Inflammatory macrophage (primary cell): ENCODE results near the gene SBF1.
"Not testable (repeated sequence)": the region's sequence is repeated elsewhere in the genome, so short reads cannot be mapped to it uniquely, and the experiment has no call there.

Experiments
- DNase-seq, 2 donors: peaks; one replicate each; pipeline ENCODE4 v3.0.0-alpha.2; 2020 to 2022
- total RNA-seq, 18 experiments: gene quantifications; one replicate each; lab custom pipeline; 2026; ENCODE audit warnings: mixed read lengths in 6 of 18, inconsistent platforms in 2 of 18; lab: John Stamatoyannopoulos, UW

The SBF1 gene
- 58.4 to 190 (median 109) reads per million in 18 experiments for total RNA-seq

DNA sequence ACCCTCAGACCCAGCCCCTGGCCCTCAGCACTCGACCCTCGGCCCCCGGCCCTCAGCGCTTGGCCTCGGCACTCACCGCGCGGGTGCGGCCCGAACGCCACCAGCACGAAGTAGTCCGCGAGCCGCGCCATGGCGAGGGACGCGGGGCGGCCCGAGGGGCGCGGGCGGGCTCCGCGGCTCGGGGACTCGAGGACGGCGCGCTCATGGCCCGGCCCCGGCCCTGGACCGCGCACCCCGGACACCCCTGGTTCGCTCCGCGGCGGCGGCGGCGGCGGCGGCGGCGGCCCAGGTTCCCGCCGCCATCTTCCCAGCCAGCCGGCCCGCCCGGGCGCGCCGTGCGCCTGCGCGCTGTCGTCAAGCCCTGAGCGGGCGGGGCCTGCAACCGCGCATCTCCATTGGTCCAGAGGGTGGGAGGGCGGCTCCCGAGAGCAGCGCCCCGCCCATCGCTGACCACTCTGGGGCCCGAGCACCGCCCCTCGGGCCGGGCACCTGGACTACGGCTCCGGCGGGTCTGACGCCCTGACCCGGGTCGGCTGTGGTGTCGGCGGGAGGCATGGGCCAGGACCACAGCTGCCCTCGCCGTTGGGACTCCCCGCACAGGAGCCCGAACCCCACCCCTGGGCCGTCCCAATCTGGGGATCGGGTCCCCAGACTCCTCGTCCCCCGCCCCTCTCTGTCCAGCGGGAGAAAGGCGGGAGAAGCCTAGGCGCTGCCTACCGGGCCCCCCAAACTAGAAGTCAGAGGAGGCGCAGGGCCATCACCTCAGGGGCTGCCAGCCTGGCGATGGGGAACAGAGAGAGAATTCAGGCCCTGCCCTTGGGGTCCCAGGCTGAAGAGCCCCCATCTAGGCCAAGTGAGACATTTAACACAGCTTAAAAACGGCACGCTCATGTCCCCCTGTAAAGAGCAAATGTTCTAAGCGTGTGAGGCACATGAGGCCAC is at the start of gene SBF1:
SBF1 (minus strand) TSS at position 326 of the 942 bp plus-strand sequence; CDS start at position 131, 195 bp downstream.
- DNase-seq = peak; percentile 86 to 93

GRCh38 chr22:50523806-50524675 is 49.2 kb upstream of the SBF1 start:
- no peak for DNase-seq

DNA sequence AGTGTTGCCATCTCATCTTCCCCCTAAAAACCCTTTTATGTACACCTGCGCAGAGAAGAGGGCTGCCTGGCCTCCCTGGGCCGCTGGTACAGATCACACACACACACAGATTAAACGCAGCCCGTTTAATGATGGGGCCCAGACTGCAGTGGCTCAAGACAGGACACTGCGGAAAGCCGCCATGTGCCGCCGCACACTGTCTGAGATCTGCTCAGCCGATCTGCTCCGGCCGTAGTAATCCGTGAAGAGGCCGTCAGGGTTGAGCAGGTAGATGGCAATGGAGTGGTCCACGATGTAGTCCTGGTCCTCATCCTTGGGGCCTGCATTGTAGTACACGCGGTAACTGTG is 48.6 kb upstream of the SBF1 start:
- DNase-seq = no peak

- no peak for DNase-seq
Observed at GRCh38 chr22:50522806-50523438, 48.1 kb upstream of the SBF1 start.

- no peak for DNase-seq
Observed at GRCh38 chr22:50522208-50522805, 47.5 kb upstream of the SBF1 start.

GRCh38 chr22:50521710-50522109 is 46.9 kb upstream of the SBF1 start:
- no peak for DNase-seq

GRCh38 chr22:50520826-50521453 is 46.1 kb upstream of the SBF1 start:
- no peak for DNase-seq

- DNase-seq = not testable (repeated sequence)
Observed at GRCh38 chr22:50520184-50520583, 45.3 kb upstream of the SBF1 start.

GRCh38 chr22:50519151-50519550 is 44.3 kb upstream of the SBF1 start:
- no peak for DNase-seq

DNA sequence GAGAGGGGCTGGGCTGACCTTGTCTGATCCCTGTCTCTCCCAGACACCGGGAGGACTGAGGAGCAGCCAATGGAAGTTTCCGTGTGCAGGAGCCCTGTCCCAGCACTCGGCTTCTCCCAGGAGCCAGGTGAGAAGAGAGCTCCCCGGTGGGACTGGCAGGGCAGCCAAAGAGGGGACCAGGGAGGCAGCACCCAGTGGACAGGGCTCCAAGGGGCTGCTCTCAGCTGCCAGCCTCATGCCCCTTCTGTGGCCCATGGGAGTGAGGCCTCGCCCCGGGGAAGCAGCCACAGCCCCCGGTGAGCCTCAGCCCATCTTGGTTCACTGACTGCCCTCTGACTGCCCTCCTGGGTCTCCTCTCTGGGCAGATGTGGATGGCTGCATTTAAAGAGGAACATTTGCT is 43.8 kb upstream of the SBF1 start:
- DNase-seq = no peak

DNA sequence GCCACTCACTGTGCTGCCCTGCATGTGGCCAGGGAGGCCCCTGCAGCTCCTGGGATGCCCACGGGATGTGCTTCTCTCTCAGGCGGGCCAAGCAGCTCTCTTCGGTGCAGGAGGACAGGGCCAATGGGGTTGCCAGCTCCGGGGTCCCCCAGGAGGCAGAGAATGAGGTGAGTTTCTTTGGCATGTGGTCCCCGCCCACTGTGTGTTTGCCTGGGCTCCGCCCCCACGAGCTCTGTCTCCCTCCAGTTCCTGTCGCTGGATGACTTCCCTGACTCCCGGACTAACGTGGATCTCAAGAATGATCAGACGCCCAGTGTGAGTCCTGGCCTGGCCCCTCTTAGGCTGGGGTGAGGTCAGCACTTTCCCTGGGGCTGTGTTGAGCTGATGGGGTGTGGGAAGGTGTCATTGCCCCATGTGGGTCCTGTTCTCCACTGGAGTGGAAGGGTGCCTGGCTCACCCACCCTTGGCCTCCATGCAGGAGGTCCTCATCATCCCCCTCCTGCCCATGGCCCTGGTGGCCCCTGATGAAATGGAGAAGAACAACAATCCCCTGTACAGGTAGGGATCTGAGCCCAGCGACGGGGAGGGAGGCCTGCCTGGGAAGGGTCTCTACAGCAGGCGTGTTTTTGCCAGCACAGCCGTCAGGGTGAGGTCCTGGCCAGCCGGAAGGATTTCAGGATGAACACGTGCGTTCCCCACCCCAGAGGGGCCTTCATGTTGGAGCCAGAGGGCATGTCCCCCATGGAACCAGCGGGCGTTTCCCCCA is 42.8 kb upstream of the SBF1 start:
- no peak for DNase-seq

- no peak for DNase-seq
Observed at GRCh38 chr22:50516891-50517290, 42.1 kb upstream of the SBF1 start.

DNA sequence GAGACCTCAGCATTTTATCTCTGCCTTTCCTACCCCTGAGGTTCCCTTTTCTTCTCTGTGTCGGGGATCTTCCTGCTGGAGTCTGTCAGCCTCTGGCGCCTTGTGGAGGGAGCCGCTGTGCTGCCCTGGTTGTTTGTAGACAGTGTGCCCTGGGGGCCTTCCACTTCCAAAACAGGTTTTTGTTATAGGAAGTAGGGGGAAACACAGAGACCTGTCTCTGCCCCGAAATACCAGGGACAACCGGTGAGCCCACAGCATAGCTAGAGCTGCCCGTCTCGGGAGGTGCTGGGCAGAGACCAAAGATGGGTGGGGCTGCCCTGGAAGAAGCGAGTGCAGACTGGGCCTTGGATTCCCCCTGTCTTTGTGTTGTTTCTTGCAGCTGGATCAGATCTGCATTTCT is 41.2 kb upstream of the SBF1 start:
- DNase-seq = no peak

- no peak for DNase-seq
Observed at GRCh38 chr22:50513175-50513574, 38.3 kb upstream of the SBF1 start.

- no peak for DNase-seq
Observed at GRCh38 chr22:50508897-50509296, 34.1 kb upstream of the SBF1 start.

DNA sequence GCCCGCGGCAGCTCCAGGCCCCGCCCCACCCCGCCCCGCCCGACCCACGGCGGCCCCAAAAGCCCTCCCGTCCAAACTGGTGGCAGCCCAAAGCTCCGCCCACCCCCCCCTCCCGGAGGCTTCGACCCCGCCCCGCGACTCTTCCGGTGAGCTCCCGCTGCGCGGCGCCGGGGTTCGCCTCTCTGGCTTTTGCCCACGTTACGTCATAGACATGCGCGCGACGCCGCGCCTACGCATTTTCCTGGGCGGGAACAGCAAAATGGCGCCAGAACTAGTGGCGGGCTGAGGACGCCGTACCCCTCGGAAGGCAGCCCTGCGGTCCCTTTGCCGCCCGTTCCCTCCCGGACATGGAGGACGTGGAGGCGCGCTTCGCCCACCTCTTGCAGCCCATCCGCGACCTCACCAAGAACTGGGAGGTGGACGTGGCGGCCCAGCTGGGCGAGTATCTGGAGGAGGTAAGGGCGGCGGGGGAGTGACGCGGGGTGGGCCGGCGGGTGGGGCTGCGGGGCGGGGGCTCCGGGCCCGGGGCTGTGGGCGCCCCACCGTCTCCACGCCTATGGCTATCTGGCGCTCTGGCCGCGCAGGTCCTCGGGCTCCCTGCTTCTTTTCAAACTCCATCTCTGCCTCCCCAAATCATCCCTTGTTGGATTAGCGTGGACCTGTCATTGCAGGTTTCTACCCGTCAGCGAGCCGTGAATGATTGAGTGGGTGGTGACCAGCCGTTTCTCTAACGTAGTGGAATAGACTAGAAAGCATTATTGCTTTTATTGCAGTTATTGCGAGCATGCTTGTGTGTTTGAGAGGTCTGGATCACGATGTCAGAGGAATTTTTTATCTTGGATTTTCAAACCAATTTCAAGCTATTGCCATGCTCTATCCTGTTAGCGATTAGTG is 33.4 kb upstream of the SBF1 start, which contains the start of gene NCAPH2:
NCAPH2 (plus strand) TSS at position 234 of the 894 bp plus-strand sequence; CDS start at position 348, 114 bp downstream.
- DNase-seq = peak; percentile 98 to 99

- DNase-seq = no peak
Observed at GRCh38 chr22:50507421-50507990, 32.7 kb upstream of the SBF1 start, which contains the start of gene LMF2. LMF2 (minus strand) TSS chr22:50507702; CDS start chr22:50507675, 27 bp downstream.

DNA sequence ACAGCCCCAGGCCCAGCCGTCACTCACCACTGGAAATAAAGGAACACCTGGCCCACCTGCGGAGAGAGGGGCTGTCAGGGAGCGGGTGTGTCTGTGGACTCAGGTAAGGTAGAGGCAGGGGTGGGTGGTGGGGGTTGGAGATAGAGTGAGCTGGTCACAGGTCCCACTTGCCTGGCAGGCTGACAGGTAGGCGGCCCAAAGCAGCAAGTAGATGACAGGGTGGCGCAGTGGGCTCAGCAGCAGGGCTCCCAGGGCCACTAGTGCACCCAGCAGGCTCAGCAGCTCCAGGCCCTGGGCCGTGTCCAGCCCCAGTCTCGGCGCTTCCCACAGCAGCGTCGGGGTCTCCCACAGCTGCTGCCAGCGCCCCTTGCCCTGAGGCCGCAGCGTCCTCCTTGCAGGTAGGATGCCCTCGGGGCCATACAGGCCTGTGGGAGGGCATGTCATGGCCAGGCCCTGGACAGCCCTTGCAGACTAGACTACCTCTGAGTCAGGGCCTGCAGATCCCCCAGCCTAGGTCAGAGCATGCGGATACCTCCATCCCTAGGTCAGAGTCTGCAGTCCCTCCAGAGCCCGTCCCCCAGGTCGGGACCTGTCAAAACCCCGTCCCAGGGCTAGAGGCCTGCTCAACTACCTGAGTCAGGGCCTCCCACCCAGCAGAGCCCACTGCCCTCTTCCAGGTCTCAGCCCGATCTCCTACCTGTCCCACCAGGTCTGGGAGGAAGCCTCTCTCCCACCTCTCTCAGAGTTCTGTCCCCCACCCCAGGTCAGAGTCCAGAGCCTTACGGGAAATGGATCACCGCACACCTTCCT is 32.0 kb upstream of the SBF1 start:
- DNase-seq = no peak
